HL-60/S4 treated with retinoic acid at 250 ng/mL for 4 days and 3 days (cell line): ENCODE results near the gene CNBP.
"Not testable (repeated sequence)": the region's sequence is repeated elsewhere in the genome, so short reads cannot be mapped to it uniquely, and the experiment has no call there.

Source experiments
- in situ Hi-C: fragments of 300-500 bp; cut with MboI; formaldehyde crosslinking; loops from 2 replicates; pipeline ENCODE4 v1.7.0; 2022; ENCODE audit warnings: low sequenced_read_pairs

CNBP gene

DNA sequence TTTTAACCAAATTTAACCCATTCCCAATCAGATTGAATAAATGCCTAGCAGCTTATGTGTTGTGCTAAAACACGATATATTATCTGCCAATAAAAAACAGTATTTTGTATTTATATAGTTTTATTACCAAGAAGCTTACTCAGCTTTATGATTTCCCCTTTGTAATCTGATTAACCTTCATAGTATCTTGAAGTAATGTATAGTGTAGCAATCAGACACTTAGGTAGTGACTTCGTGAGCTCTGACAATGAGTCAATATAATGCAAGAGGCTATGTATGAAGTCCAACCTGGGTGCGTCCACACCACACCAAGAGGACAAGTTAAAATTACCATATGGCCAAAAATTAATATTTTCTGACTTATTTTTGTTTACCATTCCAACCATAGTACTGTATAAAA is 2.1 kb upstream of the CNBP start:
- in situ Hi-C loops = no loop called here

DNA sequence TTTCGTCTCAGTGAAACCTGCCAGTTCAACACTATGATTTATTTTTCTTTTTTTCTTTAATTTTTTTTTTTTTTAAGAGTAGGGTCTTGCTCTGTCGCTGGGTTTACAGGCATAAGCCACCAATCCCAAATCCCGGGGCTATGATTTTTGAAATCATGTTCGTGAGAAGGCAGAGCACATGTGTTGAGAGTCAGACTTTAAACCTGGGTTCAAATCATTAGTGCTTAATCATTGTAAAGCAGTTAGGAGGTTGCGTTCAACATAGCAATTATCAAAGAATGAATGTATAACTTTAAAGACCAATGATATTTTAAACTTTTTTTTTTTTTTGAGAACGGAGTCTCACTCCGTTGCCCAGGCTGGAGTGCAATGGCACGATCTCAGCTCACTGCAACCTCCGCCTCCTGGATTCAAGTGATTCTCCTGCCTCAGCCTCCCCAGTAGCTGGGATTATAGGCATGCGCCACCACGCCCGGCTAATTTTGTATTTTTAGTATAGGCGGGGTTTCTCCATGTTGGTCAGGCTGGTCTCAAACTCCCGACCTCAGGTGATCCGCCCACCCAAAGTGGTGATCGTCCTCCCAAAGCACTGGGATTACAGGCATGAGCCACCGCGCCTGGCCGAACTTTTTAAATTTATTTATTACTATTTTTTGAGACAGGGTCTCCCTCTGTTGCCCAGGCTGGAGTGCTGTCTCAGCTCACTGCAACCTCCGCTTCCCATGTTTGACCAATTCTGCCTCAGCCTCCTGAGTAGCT is 1.3 kb upstream of the CNBP start:
- in situ Hi-C loops = not testable (repeated sequence)

DNA sequence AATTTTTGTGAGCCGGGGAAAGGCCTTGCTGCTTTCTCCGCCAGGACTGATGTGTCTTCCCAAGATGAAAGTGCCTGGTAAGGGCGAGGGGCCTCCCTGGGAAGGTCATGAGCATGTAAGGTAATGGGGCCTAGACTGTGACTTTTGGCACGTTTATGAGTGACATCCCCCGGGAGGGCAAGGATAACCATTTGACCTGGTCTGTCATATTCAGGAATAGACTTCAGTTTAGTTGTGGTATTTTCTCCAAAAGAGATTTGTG is 631 bp upstream of the CNBP start:
- in situ Hi-C loops = no loop called here

DNA sequence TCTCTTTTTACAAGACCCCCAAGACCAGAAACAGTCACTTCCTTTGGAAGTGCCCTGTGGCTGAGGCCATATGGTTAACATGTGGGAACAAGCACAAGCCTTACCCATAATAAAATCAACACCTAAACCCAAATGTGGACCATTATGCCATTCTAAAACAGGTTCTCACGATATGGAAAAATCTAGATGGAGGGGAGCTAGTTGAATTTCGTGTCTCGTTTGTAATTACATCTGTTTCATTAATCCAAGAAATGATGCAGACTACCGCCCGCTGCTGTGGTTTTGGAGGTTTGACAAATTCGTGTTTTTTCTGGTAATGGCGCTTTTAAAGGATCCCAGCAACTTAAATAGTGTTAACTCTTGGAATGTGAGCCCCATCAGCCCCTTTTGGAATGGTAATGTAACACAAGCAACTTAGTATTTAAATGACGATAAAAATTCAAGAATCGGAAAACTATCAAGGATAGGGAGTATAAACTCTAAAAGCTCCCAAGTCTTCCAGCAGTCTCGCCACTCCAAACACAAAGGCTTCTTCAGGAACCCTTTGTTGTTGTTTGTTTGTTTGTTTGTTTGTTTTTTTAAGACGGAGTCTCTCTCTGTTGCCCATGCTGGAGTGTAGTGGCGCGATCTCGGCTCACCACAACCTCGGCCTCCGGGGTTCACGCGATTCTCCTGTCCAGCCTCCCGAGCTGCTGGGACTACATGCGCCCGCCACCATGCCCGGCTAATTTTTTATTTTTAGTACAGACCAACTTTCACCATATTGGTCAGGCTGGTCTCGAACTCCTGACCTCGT is 1.1 kb downstream of the CNBP start:
- in situ Hi-C loops = no loop called here

DNA sequence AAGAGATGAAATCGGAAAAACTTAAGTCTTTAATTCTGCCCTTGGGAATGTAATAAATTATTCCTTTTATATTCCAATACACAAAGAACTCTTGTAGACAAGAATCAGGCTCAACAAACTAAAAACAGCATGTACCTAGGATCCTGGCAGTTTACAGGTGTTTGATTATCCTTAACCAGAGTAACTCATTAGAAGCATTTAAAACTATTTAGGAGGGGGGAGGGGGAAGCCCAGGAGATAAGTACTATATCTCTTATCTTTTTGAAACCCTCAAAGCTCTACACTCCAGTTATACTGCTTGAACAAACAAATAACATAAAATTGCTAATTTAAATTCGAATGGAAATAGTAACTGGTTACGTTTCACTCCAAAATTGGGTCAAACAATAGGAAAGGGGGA is 1.9 kb downstream of the CNBP start:
- in situ Hi-C loops = no loop called here

DNA sequence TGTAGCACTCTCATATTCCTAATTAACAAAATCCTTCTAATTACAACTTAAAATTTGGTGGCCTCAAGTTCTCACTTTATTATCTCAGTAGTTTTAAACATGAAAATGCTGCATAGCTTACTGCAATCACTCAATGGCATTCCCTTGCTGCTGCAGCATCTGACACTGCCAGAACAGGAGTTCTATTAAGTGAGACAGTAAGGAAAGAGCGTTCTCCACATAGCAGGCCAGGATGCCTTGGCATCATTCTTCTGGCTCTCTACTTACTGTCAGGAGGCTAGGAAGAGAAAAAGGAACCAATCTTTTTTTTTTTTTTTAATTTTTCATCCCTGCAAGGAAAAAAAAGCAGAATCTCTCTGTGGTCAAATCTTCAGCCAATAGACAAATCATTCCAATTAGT is 3.2 kb downstream of the CNBP start:
- in situ Hi-C loops = no loop called here

DNA sequence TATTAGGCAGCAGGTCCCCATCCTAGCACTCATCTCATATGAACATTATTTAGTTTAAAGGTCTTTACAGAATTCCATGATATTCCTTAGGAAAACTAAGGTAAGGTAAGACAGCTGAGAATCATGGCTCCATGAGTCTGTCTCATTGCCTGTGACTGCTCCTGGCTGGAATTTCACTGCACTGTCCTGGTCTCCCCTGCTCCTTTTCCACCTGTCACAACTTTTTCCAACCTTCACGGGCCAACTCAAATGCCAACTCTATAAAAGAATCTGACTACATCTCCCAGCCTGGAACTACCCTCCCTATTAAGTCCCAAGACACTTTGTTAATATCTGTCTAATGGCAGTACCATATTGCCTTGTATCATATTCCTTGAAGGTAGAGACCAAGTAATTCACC is 7.6 kb downstream of the CNBP start:
- in situ Hi-C loops = no loop called here

- in situ Hi-C loops = no loop called here
Observed at GRCh38 chr3:129173725-129174124, 10.0 kb downstream of the CNBP start.

GRCh38 chr3:129173206-129173605 is 10.5 kb downstream of the CNBP start:
- in situ Hi-C loops = no loop called here

- in situ Hi-C loops = no loop called here
Observed at GRCh38 chr3:129166579-129167332, 16.9 kb downstream of the CNBP start.

GRCh38 chr3:129165594-129165993 is 18.1 kb downstream of the CNBP start:
- in situ Hi-C loops = not testable (repeated sequence)

DNA sequence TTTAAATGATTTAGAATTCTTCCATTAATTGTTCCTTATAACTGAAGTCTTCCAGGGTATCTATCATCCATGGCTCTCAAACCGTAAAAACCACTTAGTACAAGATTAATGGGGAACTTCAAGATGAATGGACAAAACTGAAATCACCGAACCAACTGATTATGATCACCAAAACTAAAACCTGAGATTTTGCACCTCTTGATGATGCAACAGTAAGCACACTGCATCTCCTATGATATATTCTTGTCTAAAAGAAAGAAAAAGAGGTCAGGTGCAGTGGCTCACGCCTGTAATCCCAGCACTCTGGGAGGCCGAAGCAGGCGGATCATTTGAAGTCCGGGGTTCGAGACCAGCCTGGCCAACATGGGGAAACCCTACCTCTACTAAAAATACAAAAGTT is 19.2 kb downstream of the CNBP start:
- in situ Hi-C loops = no loop called here

DNA sequence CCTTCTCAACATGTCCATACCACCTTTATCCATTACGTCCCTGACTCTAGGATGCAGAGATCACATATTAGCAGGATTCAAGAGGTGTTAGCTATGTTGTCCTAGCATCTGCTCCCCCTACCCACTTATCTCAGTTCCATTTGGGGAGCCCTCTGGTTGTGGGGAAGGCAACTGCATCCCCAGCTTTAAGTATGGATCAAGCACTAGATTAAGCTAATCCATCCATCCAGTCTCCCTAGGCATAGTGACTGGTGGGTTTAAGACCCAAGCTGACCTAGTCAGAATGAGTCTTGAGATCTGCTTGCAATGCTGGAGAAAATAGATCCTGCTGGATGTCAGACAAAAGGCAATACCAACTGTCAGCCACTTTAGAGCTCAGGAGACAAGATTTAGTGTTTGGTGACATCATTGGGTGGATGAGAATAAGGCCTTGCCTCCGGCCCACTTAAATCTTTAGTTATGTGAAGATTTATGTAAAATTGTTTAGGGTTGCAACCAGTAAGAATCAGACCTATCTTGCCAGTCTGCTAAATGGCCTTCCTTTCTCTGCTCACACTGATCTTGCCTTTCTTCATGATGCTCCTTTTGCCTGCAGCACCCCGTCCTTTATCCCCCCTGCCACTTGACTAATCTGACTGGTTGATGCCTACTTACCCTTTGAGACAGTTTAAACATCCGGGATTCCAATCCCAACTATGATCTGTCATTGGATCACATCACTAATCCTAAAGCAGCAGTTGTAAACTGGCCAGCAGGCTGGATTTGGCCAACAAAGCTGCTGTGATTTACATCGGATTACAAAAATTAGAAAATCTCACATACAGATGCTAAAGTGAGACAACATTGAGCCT is 20.7 kb downstream of the CNBP start:
- in situ Hi-C loops = no loop called here

DNA sequence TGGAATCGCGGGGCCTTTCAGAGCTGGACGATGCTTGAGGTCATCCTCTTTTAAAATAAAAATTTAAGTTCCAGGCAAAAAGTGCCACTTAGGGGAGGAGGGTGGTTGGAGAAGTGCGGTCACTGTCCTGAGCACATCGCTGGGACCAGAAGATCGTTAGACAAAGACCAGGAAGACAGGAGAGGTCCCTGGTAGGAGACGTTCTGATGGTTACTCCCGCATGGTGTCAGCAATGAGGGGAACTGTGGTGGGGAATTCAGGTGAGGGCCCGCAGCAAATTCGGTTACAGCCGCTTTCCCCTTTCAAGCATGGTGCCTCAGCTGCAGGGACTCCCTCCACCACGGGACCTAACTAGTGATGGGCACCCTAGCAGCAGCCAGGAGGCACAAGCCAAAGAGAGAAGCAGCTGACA is 21.8 kb downstream of the CNBP start:
- in situ Hi-C loops = no loop called here

DNA sequence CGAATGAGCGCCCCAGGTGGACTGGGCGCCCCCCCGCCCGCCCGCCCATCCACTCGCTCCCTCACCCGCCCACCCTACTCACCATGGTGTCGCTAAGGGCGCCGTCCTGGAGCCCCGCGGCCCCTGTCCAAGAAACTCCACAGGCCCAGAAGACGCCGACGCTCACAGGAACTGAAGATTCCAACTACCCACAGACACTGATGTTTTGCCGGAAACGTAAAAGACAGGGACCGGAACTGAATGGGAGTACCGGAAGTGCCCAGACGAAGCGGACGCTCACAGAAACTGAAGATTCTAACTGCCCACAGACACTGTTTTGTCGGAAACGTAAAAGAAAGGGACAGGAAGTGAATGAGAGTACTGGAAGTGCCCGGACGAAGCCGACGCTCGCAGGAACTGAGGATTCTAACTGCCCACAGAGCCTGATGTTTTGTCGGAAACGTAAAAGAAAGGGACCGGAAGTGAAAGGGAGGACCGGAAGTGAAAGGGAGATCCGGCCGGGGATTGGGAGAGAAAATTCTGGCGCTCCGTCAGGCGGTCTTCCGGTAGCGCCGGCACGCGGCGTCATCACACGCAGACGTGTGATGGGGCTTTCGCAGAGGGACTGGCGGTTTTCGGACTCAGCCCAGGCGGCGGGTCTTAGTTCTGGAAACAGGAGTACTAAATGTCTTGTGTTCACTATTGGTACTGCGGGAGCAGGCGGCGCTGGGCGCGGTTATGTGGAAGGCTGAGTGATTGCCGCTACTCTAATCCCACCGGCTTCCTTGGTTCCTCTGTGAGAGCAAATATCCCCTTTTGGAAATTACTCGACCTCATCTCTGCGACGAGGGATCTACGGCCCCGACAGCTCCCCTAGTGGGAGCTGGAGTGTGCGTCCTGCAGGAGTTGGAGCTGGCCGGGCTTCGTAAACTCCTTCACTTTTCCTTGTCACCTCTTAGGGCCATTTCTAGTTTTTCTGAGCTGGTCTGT is 22.5 kb downstream of the CNBP start, which contains the start of gene ISY1:
Gene ISY1, minus strand, starts transcription at position 173 of the 969 bp plus-strand sequence. Its CDS starts 88 bp downstream, at position 85.
- in situ Hi-C loops = no loop called here

- in situ Hi-C loops = no loop called here
Observed at GRCh38 chr3:129144786-129145185, 38.9 kb downstream of the CNBP start.

- in situ Hi-C loops = not testable (repeated sequence)
Observed at GRCh38 chr3:129141011-129141410, 42.7 kb downstream of the CNBP start.

- in situ Hi-C loops = no loop called here
Observed at GRCh38 chr3:129139911-129140310, 43.8 kb downstream of the CNBP start.

DNA sequence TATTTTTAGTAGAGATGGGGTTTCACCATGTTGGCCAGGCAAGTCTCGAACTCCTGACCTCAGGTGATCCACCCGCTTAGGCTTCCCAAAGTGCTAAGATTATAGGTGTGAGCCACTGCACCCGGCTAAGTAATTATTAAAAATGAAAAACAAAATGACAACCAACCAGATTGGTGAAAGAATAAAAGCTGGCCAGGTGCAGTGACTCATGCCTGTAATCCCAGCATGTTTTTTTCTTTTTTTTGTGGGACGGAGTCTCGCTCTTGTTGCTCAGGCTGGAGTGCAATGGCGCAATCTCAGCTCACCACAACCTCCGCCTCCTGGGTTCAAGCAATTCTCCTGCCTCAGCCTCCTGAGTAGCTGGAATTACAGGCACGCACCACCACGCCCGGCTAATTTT is 47.4 kb downstream of the CNBP start:
- in situ Hi-C loops = not testable (repeated sequence)
